PFSK-1 (cell line): Measurements from ENCODE around the gene TMEM60.

Experiments
- FOXP2 ChIP-seq: optimal IDR thresholded peaks from 2 replicates; pipeline ENCODE3; 2011; ENCODE audit warnings: borderline replicate concordance, control low read depth, inconsistent platforms; ENCODE audit not compliant: insufficient read depth; ENCODE audit errors: extremely low read length, extremely low read depth
- POLR2AphosphoS5 ChIP-seq: IDR thresholded peaks from 2 replicates; pipeline ENCODE4 v1.6.1; 2012; ENCODE audit warnings: low read depth, mild to moderate bottlenecking, control low read depth, low read length, moderate library complexity
- REST ChIP-seq, 2 experiments: IDR thresholded peaks; 2 replicates each; pipeline versions ENCODE4 v1.6.1 to v1.8.0; 2011 to 2012; ENCODE audit warnings: low read depth in 2 of 2, low read length in 2 of 2, control low read depth in 1 of 2, inconsistent platforms in 1 of 2, mild to moderate bottlenecking in 1 of 2, moderate library complexity in 1 of 2; ENCODE audit not compliant: insufficient read depth in 1 of 2
- SIN3A ChIP-seq: IDR thresholded peaks from 2 replicates; pipeline ENCODE4 v1.6.1; 2012; ENCODE audit warnings: mild to moderate bottlenecking, low read length, moderate library complexity, borderline replicate concordance; ENCODE audit not compliant: insufficient read depth
- TAF1 ChIP-seq: IDR thresholded peaks from 2 replicates; pipeline ENCODE4 v1.6.1; 2012; ENCODE audit warnings: low read length, control low read depth, borderline replicate concordance; ENCODE audit not compliant: insufficient read depth

TMEM60 gene

GRCh38 chr7:77752016-77752415 is 46.2 kb downstream of the TMEM60 start:
- TF ChIP-seq TAF1 (no peak), POLR2AphosphoS5 (no peak), SIN3A (no peak), REST (IDR thresholded peaks at IDR 0.05; ENCODE audit: insufficient read depth in 1 of 2, low read depth in 2 of 2, low read length in 2 of 2) (no peak), FOXP2 (no peak)

GRCh38 chr7:77747718-77748117 is 50.5 kb downstream of the TMEM60 start:
- TF ChIP-seq SIN3A (no peak), POLR2AphosphoS5 (no peak), REST (IDR thresholded peaks at IDR 0.05; ENCODE audit: insufficient read depth in 1 of 2, low read depth in 2 of 2, low read length in 2 of 2) (no peak), TAF1 (no peak), FOXP2 (no peak)

DNA sequence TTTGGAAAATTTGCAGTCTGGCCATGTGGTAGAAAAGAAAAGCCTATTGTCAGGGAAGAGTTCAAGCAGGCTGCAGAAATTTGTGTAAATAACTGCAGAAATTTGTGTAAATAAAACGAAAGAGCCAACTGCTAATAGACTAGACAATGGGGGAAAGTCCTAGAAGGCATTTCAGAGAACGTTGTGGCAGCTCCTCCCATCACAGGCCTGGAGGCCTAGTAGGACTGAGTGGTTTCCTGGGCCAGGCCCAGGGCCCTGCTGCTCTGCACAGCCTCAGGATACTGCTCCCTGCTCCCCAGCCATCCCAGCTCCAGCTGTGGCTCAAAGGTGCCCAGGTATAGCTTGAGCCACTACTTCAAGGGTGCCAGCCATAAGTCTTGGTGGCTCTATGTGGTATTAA is 51.1 kb downstream of the TMEM60 start:
- TF ChIP-seq TAF1 (no peak), SIN3A (no peak), REST (IDR thresholded peaks at IDR 0.05; ENCODE audit: insufficient read depth in 1 of 2, low read depth in 2 of 2, low read length in 2 of 2) (no peak), POLR2AphosphoS5 (no peak), FOXP2 (no peak)

GRCh38 chr7:77746824-77747165 is 51.4 kb downstream of the TMEM60 start:
- TF ChIP-seq REST (IDR thresholded peaks at IDR 0.05; ENCODE audit: insufficient read depth in 1 of 2, low read depth in 2 of 2, low read length in 2 of 2) (no peak), FOXP2 (no peak), SIN3A (no peak), POLR2AphosphoS5 (no peak), TAF1 (no peak)

DNA sequence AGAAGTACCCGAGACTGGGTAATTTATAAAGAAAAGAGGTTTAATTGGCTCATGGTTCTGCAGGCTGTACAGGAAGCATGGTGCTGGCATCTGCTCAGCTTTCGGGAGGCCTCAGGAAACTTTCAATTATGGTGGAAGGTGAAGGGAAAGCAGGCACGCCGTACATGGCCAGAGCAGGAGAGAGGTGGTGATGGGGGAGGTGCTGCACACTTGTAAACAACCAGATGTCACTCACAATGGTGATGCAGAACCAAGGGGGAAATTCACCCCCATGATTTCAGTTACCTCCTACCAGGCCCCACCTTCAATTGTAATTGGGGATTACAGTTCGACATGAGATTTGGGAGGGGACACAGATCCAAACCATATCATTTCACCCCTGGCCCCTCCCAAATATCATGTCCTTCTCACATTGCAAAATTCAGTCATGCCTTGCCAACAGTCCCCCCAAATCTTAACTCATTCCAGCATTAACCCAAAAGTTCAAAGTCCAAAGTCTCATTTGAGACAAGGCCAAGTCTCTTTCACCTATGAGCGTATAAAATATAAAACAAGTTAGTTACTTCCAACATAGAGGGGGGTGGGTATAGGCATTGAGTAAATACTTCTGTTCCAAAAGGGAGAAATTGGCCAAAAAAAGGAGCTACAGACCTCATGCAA is 51.9 kb downstream of the TMEM60 start:
- TF ChIP-seq REST (IDR thresholded peaks at IDR 0.05; ENCODE audit: insufficient read depth in 1 of 2, low read depth in 2 of 2, low read length in 2 of 2) (no peak), TAF1 (no peak), POLR2AphosphoS5 (no peak), SIN3A (no peak), FOXP2 (no peak)
